Loucy (cell line): Measurements from ENCODE around the gene CKM.

Source experiments
- EZH2phosphoT487 ChIP-seq: fragments of 200-600 bp; IDR thresholded peaks from 2 replicates; pipeline ENCODE4 v1.6.1; 2018; ENCODE audit warnings: antibody characterized with exemption, mild to moderate bottlenecking, moderate library complexity, borderline replicate concordance
- TF ChIP-seq, protein P1 (sequence below): fragments of 200-600 bp; sonication (generic); conservative IDR thresholded peaks from 2 replicates; pipeline ENCODE4 v1.5.1; 2014; ENCODE audit warnings: mild to moderate bottlenecking, antibody characterized with exemption, low read length

GRCh38 chr19:45278087-45278486 lies 44.6 kb downstream of the CKM start:
- TF ChIP-seq, protein P1, sequence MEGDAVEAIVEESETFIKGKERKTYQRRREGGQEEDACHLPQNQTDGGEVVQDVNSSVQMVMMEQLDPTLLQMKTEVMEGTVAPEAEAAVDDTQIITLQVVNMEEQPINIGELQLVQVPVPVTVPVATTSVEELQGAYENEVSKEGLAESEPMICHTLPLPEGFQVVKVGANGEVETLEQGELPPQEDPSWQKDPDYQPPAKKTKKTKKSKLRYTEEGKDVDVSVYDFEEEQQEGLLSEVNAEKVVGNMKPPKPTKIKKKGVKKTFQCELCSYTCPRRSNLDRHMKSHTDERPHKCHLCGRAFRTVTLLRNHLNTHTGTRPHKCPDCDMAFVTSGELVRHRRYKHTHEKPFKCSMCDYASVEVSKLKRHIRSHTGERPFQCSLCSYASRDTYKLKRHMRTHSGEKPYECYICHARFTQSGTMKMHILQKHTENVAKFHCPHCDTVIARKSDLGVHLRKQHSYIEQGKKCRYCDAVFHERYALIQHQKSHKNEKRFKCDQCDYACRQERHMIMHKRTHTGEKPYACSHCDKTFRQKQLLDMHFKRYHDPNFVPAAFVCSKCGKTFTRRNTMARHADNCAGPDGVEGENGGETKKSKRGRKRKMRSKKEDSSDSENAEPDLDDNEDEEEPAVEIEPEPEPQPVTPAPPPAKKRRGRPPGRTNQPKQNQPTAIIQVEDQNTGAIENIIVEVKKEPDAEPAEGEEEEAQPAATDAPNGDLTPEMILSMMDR = no peak
- TF ChIP-seq EZH2phosphoT487 = no peak
